ENCODE measurements around the gene INPP5A.
"Not testable (repeated sequence)": the region's sequence is repeated elsewhere in the genome, so short reads cannot be mapped to it uniquely, and the experiment has no call there.

Gene INPP5A

GRCh38 chr10:132584081-132584480 is 46.5 kb downstream of the INPP5A start:
- no peak for DNase-seq

GRCh38 chr10:132585732-132586722 is 48.4 kb downstream of the INPP5A start:
- DNase-seq = no peak

- no peak for DNase-seq
Measured at GRCh38 chr10:132586739-132587138, 49.2 kb downstream of the INPP5A start.

DNA sequence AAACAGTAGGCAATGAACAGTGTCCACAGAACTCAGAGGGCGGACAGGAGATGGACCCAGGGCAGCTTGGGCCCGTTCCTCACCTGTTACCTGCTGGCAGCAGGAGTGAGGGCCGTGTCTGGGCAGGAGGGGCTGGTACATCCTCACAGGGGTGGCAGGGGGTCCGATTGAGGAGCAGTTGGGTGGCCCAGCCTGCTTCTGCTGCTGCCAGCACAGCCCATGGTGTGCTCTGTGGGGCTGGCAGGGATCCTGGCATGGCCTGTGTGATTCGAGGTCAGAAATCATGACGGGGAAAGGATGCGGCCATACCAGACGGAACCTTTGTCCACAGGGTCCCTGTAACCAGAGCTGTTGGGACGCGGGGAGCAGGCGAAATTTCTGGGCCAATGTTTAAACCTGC is 49.6 kb downstream of the INPP5A start:
- no peak for DNase-seq

DNA sequence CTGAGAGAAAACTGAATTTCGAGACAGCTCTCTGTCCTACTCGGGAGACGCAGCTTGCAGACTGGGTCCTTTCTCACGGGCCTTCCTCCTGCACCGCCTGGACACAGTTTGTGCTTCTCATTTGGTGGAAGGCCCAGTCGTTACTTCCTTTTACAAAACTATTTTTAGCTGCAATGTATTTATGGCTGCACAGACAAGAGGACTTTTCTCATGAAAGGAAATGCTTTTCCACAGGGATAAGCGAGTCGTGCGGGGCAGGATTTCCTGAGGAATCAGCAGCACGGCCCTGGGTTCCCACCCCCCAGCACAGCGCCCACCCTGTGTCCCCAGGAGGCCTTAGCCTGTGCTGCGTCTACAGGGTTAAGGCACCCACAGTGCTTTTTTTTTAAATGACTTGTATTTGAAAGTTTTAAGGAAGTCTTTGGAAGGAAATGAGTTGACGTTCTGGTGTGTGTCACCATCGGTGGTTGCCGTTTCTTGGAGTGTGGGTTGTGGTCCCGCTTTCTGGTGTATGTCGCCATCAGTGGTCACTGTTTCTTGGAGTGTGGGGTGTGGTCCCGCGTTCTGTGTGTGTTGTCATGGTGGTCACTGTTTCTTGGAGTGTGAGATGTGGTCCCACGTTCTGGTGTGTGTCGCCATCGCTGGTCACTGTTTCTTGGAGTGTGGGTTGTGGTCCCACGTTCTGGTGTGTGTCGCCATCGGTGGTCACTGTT is 50.9 kb downstream of the INPP5A start:
- DNase-seq = no peak

GRCh38 chr10:132589015-132589414 is 51.4 kb downstream of the INPP5A start:
- DNase-seq = no peak

GRCh38 chr10:132589681-132590080 is 52.1 kb downstream of the INPP5A start:
- no peak for DNase-seq

- DNase-seq = no peak
Measured at GRCh38 chr10:132590094-132590751, 52.6 kb downstream of the INPP5A start.

DNA sequence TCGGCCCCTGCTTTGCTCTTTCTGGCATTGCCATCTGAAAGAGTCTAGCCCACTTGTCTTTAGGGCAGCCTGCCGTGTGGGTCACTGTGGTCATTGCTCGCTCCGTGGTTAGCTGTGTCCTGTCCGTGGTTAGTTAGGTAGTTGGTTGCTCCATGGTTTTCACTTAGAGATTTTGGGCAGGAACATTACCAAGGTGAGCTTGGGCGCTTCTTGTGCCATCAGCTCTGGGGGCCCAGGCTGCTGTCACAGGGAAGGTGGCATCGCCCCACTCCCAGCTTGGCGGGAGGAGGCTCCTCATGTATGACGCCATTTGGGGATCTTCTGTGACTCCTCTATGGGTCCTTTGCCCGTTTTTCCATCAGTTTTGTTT is 53.1 kb downstream of the INPP5A start:
- DNase-seq = no peak

DNA sequence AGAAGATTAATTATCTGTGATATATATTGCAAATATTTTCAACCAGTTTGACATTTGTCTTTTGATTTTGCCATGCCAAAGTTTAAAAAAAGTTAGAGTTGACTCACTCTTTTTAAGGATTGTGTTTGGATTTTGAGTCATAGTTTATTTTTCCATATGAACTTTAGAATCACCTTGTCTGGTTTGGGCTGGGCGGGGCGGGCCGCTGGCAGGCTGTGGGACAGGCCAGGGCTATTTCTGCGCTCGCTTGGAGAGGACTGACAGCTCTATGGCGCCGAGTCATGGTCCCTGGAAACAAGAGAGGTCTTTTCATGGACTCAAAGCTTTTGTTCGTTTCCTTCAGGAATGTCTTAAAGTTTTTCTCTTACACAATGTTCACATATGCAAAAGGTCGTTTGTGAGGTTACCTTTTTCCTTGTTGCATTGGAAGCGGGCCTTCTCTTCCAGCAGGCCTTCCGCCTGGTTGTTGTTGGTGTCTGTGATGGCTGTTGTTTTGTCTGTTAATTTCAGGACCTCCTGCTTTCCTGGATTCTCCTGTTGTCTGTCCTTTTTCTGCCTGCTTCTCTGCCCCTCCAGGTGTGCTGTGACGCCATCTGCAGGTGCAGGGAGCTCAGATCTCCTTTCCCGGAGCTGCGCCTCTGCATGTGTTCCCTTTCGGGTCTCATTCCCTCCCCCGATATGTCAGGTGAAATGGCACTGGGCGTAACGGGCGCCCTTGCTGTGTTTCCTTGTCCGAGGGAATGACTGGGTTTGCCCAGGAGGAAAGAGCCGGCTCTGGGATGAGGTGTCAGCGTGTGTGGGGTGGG is 53.8 kb downstream of the INPP5A start:
- DNase-seq = no peak

GRCh38 chr10:132592790-132593383 is 55.3 kb downstream of the INPP5A start:
- no peak for DNase-seq

GRCh38 chr10:132593389-132593788 is 55.8 kb downstream of the INPP5A start:
- no peak for DNase-seq

DNA sequence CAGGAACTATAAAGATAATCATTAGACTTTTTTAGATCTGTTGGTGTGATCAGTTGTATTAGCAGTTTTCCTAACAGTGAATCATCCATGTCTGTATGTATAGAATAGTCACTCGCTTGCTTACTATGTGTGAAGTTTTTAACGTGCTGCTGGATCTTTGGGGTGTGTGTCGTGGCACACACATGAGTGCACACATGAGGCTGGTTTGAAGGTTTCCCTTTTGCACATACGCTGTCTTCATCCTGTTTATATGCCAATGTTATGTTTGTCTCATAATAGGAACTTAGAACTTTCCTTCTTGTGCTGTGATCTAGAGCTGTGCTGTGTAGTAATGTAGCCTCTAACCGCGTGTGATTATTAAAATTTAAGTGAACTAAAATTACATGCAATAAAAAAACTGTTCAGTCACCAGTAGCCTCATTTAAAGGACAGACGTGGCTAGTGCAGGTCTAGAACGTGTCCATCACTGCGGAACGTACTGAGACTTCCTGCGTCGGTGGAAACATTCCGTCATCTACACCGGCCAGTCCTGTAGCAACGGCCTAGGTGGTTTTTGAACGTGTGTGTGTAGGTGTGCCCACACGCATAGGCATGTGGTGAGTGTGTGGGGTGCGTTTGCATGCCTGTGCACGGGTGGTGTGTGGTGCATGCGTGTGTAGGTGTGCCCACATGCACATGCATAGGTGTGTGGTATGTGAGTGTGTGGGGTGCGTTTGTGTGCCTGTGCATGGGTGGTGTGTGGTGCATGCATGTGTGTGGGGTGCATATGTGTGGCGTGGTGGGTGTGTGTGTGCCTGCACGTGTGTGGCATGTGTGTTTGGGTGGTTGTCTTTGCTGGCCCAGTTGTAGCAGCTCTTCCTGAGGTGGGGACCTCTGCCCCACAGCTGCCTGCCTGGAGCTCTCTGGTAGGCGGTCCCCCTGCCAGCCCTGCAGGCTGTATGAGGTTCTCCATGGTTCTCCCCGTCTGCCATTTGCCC is 56.6 kb downstream of the INPP5A start:
- DNase-seq = no peak

DNA sequence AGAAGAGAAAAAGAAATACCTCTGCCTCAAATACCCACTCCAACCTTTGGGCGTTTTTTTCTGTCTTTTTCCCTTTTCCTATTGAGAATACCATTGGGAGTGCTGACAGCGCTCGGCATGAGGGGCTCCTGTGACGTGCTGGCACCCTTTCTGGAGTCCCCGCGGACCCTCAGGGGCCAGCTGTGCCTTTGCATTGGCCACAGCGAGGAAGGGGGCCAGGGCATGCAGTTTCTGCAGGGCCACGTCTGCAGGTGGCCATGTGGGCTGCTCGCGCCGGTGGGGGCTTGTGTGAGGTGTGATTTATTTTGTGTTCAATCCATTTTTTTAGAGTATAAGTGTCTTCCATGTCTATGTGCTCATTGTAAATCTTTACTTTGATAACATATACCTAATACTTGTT is 57.4 kb downstream of the INPP5A start:
- DNase-seq = no peak

GRCh38 chr10:132595854-132596253 is 58.3 kb downstream of the INPP5A start:
- DNase-seq = no peak

- no peak for DNase-seq
Measured at GRCh38 chr10:132596742-132597279, 59.2 kb downstream of the INPP5A start.

DNA sequence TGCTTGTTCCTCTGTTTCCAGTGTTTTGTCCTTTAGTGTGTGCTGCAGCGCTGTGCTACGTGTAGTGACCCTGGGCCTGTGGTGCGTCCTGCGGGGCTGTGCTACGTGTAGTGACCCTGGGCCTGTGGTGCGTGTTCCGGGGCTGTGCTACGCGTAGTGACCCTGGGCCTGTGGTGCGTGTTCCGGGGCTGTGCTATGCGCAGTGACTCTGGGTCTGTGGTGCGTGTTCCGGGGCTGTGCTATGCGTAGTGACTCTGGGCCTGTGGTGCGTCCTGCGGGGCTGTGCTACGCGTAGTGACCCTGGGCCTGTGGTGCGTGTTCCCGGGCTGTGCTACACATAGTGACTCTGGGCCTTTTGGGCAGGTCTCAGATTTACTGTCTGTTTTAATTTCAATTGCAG is 60.1 kb downstream of the INPP5A start:
- DNase-seq = no peak

- DNase-seq = not testable (repeated sequence)
Measured at GRCh38 chr10:132599023-132599618, 61.5 kb downstream of the INPP5A start.

DNA sequence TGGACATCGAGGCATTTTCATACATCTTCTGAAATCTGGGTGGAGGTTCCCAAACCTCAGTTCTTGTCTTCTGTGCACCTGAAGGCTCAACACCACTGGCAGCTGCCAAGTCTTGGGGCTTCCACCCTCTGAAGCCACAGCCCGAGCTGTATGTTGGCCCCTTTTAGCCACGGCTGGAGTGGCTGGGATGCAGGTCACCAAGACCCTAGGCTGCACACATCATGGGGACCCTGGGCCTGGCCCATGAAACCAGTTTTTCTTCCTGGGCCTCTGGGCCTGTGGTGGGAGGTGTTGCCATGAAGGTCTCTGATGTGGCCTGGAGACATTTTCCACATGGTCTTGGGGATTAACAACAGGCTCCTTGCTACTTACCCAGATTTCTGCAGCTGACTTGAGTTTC is 62.1 kb downstream of the INPP5A start:
- DNase-seq = no peak

- DNase-seq = no peak
Measured at GRCh38 chr10:132600416-132600815, 62.8 kb downstream of the INPP5A start.
